ENCODE data around the gene ADGRA1.

Gene ADGRA1

GRCh38 chr10:133039803-133040165 is 47.9 kb upstream of the ADGRA1 start:
- Histone ChIP-seq H3K36me3 (ENCODE audit: insufficient read depth, low read length) (no peaks in the 10 kb centered on the region), H4K20me1 (ENCODE audit: insufficient read depth, low read length) (peaks cover 9% of the 10 kb centered on the region), H3K9ac (ENCODE audit: low read depth, low read length) (no peak overlapping the region), H3K4me2 (ENCODE audit: insufficient read depth, low read length) (no peak overlapping the region), H3K79me2 (ENCODE audit: insufficient read depth, low read length) (no peaks in the 10 kb centered on the region), H3K27me3 (ENCODE audit: insufficient read depth, low read length, poor library complexity) (peaks cover 2% of the 10 kb centered on the region), H3K9me3 (ENCODE audit: insufficient read depth, low read length, severe bottlenecking) (no peaks in the 10 kb centered on the region), H3K4me3 (ENCODE audit: low read depth in 1 of 2, low read length in 2 of 2) (no peak overlapping the region), H3K27ac (ENCODE audit: low read length) (no peak overlapping the region), H3K4me1 (ENCODE audit: insufficient read depth, low read length) (no peaks in the 10 kb centered on the region), H2AFZ (ENCODE audit: low read depth, low read length) (no peak overlapping the region)
- no peak for TF ChIP-seq EZH2 (IDR thresholded peaks at IDR 0.05; ENCODE audit: borderline replicate concordance, low read depth, low read length, severe bottlenecking)
- no peak for TF ChIP-seq CTCF (IDR thresholded peaks at IDR 0.05; ENCODE audit: borderline replicate concordance, extremely low read depth, low read length, poor library complexity, severe bottlenecking)
- DNase-seq (no peak), ATAC-seq (ENCODE audit: insufficient read depth, low read depth) (no peak)

- no peaks in the 10 kb centered on the region for H3K27me3 ChIP-seq (ENCODE audit: insufficient read depth, low read length, poor library complexity)
- TF ChIP-seq CTCF (IDR thresholded peaks at IDR 0.05; ENCODE audit: borderline replicate concordance, extremely low read depth, low read length, poor library complexity, severe bottlenecking) (no peak), EZH2 (IDR thresholded peaks at IDR 0.05; ENCODE audit: borderline replicate concordance, low read depth, low read length, severe bottlenecking) (no peak)
These were observed 47.5 kb upstream of the ADGRA1 start for GRCh38 chr10:133040198-133040597.

GRCh38 chr10:133041101-133041500 is 46.6 kb upstream of the ADGRA1 start:
- no peak overlapping the region for H3K27ac ChIP-seq (ENCODE audit: low read length)
- DNase-seq (no peak), ATAC-seq (ENCODE audit: insufficient read depth, low read depth) (no peak)
- no peaks in the 10 kb centered on the region for H3K9me3 ChIP-seq (ENCODE audit: insufficient read depth, low read length, severe bottlenecking)
- H2AFZ ChIP-seq (ENCODE audit: low read depth, low read length) = no peak overlapping the region
- no peaks in the 10 kb centered on the region for H3K36me3 ChIP-seq (ENCODE audit: insufficient read depth, low read length)
- peaks cover 9% of the 10 kb centered on the region for H4K20me1 ChIP-seq (ENCODE audit: insufficient read depth, low read length)
- no peak for TF ChIP-seq EZH2 (IDR thresholded peaks at IDR 0.05; ENCODE audit: borderline replicate concordance, low read depth, low read length, severe bottlenecking)
- TF ChIP-seq CTCF (IDR thresholded peaks at IDR 0.05; ENCODE audit: borderline replicate concordance, extremely low read depth, low read length, poor library complexity, severe bottlenecking) = no peak
- H3K4me2 ChIP-seq (ENCODE audit: insufficient read depth, low read length) = no peak overlapping the region
- H3K79me2 ChIP-seq (ENCODE audit: insufficient read depth, low read length) = no peaks in the 10 kb centered on the region
- no peak overlapping the region for H3K9ac ChIP-seq (ENCODE audit: low read depth, low read length)
- no peaks in the 10 kb centered on the region for H3K27me3 ChIP-seq (ENCODE audit: insufficient read depth, low read length, poor library complexity)
- no peak overlapping the region for H3K4me3 ChIP-seq (ENCODE audit: low read depth in 1 of 2, low read length in 2 of 2)
- H3K4me1 ChIP-seq (ENCODE audit: insufficient read depth, low read length) = no peaks in the 10 kb centered on the region

More at GRCh38 chr10:133040198-133040597, 47.5 kb upstream of the ADGRA1 start:
- Histone ChIP-seq H3K9ac (ENCODE audit: low read depth, low read length) (no peak overlapping the region), H3K79me2 (ENCODE audit: insufficient read depth, low read length) (no peaks in the 10 kb centered on the region), H3K36me3 (ENCODE audit: insufficient read depth, low read length) (no peaks in the 10 kb centered on the region), H3K4me3 (ENCODE audit: low read depth in 1 of 2, low read length in 2 of 2) (no peak overlapping the region), H3K9me3 (ENCODE audit: insufficient read depth, low read length, severe bottlenecking) (no peaks in the 10 kb centered on the region), H3K27ac (ENCODE audit: low read length) (no peak overlapping the region), H3K4me1 (ENCODE audit: insufficient read depth, low read length) (no peaks in the 10 kb centered on the region), H4K20me1 (ENCODE audit: insufficient read depth, low read length) (peaks cover 9% of the 10 kb centered on the region), H2AFZ (ENCODE audit: low read depth, low read length) (no peak overlapping the region), H3K4me2 (ENCODE audit: insufficient read depth, low read length) (no peak overlapping the region)
- DNase-seq = no peak
- ATAC-seq (ENCODE audit: insufficient read depth, low read depth) = no peak

GRCh38 chr10:133042061-133042460 is 45.7 kb upstream of the ADGRA1 start:
- no peak overlapping the region for H3K4me3 ChIP-seq (ENCODE audit: low read depth in 1 of 2, low read length in 2 of 2)
- H3K4me1 ChIP-seq (ENCODE audit: insufficient read depth, low read length) = no peaks in the 10 kb centered on the region
- H3K27me3 ChIP-seq (ENCODE audit: insufficient read depth, low read length, poor library complexity) = no peaks in the 10 kb centered on the region
- no peak overlapping the region for H2AFZ ChIP-seq (ENCODE audit: low read depth, low read length)
- no peak overlapping the region for H3K27ac ChIP-seq (ENCODE audit: low read length)
- H3K79me2 ChIP-seq (ENCODE audit: insufficient read depth, low read length) = no peaks in the 10 kb centered on the region
- no peaks in the 10 kb centered on the region for H3K9me3 ChIP-seq (ENCODE audit: insufficient read depth, low read length, severe bottlenecking)
- H4K20me1 ChIP-seq (ENCODE audit: insufficient read depth, low read length) = peaks cover 9% of the 10 kb centered on the region
- DNase-seq = no peak
- no peak for TF ChIP-seq CTCF (IDR thresholded peaks at IDR 0.05; ENCODE audit: borderline replicate concordance, extremely low read depth, low read length, poor library complexity, severe bottlenecking)
- no peak for TF ChIP-seq EZH2 (IDR thresholded peaks at IDR 0.05; ENCODE audit: borderline replicate concordance, low read depth, low read length, severe bottlenecking)
- no peaks in the 10 kb centered on the region for H3K36me3 ChIP-seq (ENCODE audit: insufficient read depth, low read length)
- H3K9ac ChIP-seq (ENCODE audit: low read depth, low read length) = no peak overlapping the region
- ATAC-seq (ENCODE audit: insufficient read depth, low read depth) = no peak
- H3K4me2 ChIP-seq (ENCODE audit: insufficient read depth, low read length) = no peak overlapping the region

Measured in DND-41 (cell line).